ENCODE results near the gene PCDHGC5.

GRCh38 chr5:141524604-141525597, 36.0 kb downstream of the PCDHGC5 start:
- TF ChIP-seq POLR2AphosphoS5 (IDR thresholded peaks at IDR 0.05; ENCODE audit: low read depth, low read length) (peak; percentile 24; the same call in 1 of the 2 replicates), SIN3A (IDR thresholded peaks at IDR 0.05; ENCODE audit: borderline replicate concordance, insufficient read depth, low read length) (peak; percentile 50; the same call in 1 of the 2 replicates), REST (IDR thresholded peaks at IDR 0.05; ENCODE audit: insufficient read depth in 1 of 2, low read depth in 2 of 2, low read length in 2 of 2) (0 out of 4 replicates have a peak, but pooled peaks of 1 of the 2 experiments have one; percentile 13)
